GM06990 (cell line): Measurements from ENCODE around the gene CPXM2.

Source experiments
- DNase-seq: peaks from one replicate; pipeline ENCODE4 v3.0.0-alpha.2; 2011; ENCODE audit not compliant: insufficient read length; ENCODE audit errors: extremely low read depth
- H3K27me3 ChIP-seq: replicated peaks from 2 replicates; pipeline ENCODE4 v1.6.0; 2011; ENCODE audit warnings: low read length; ENCODE audit not compliant: control insufficient read depth, insufficient read depth
- H3K36me3 ChIP-seq: 2 replicates; pipeline ENCODE4 v1.5.1; 2011; ENCODE audit warnings: low read length; ENCODE audit not compliant: control insufficient read depth, insufficient read depth
- H3K4me3 ChIP-seq: replicated peaks from 2 replicates; pipeline ENCODE4 v1.5.1; 2011; ENCODE audit warnings: low read depth, mild to moderate bottlenecking, control low read depth, low read length
- CTCF ChIP-seq: IDR thresholded peaks from 2 replicates; pipeline ENCODE4 v1.5.1; 2011; ENCODE audit warnings: low read length, control low read depth, mild to moderate bottlenecking, inconsistent platforms; ENCODE audit not compliant: insufficient read depth, poor library complexity, severe bottlenecking

Gene CPXM2

GRCh38 chr10:123859653-123860050, 32.0 kb downstream of the CPXM2 start:
- TF ChIP-seq CTCF = no peak
- Histone ChIP-seq H3K4me3 (no peak overlapping the region), H3K36me3 (no peaks in the 10 kb centered on the region), H3K27me3 (no peaks in the 10 kb centered on the region; the same call in none of the 2 replicates)
- DNase-seq = no peak

- no peak overlapping the region for H3K4me3 ChIP-seq
- no peak for DNase-seq
- no peaks in the 10 kb centered on the region; the same call in none of the 2 replicates for H3K27me3 ChIP-seq
- H3K36me3 ChIP-seq = no peaks in the 10 kb centered on the region
- no peak for TF ChIP-seq CTCF
These were observed 32.5 kb downstream of the CPXM2 start for GRCh38 chr10:123858907-123859652.

DNA sequence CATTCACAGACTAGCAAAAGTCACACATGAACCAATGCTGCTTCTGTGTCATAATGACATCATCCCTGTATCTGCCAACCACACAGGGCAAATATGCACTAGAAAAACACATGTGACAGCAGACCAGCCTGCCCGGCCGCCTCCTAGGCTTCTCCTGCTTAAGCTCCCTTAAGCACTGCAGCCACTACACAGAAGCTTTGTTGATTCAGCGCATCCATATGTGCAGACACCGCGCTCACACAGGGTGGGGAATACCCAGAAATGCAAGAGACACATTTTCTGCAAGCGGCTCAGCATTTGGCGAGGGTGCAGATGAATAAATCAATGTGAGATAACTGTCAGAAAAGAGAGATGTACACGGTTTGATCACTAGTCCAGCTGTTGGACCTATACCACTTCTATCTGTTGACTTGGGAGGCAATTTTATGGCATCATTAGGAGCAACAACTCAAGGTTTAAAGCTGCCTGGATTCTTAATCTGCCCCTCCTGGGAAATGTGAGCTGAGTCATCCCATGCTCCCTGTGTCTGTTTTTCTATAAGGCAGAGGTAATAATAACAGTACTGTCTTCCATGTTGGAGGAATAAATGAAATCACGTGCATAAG, 33.4 kb downstream of the CPXM2 start:
- Histone ChIP-seq H3K4me3 (no peak overlapping the region), H3K27me3 (no peaks in the 10 kb centered on the region; the same call in none of the 2 replicates), H3K36me3 (no peaks in the 10 kb centered on the region)
- no peak for DNase-seq
- no peak for TF ChIP-seq CTCF

DNA sequence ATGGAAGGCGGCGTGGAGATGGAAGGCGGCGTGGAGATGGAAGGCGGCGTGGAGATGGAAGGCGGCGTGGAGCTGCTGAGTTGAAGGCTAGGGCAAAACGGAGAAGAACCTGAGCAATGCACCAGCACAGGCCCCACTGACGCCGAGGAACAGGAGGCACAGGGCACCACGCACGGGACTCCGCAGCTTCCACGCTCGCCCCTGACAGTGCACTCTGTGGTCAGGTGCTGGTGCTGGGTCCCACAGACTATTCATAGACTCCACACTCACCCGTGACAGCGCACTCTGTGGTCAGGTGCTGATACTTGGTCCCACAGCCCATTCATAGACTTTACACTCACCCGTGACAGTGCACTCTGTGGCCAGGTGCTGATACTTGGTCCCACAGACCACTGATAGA, 34.0 kb downstream of the CPXM2 start:
- no peaks in the 10 kb centered on the region for H3K36me3 ChIP-seq
- no peak overlapping the region for H3K4me3 ChIP-seq
- TF ChIP-seq CTCF = no peak
- no peaks in the 10 kb centered on the region; the same call in none of the 2 replicates for H3K27me3 ChIP-seq
- no peak for DNase-seq

DNA sequence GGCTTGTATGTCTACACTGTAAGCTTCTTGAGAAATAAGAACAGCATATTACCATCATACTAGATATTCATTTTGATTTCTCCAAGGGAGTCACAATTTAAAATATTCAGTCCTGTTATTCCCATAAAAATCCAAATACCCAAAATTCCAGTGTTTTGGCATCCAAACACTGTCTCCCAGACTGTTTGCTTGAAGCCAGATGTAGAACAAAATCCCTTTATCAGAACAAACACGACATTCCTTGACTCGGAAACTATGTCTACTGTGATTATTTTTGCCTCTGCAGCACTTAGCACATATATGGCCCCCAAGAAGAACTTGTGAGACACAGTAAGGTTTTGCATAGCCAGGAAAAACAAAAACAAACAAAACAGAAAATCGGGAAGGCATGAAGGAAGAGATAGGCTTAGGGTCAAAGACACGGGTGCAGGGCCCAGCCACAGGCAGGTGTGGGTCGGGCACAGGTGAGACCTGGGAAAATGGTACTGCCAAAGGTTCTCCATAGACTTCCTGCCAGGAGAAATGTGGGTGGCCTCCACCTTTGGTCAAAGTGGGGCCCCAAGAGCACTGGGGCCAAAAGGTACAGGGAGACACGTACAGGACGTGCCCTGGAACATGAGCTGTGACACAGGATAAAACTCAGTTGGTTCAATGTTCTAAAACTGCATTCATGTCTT, 36.5 kb downstream of the CPXM2 start:
- Histone ChIP-seq H3K27me3 (no peaks in the 10 kb centered on the region; the same call in none of the 2 replicates), H3K4me3 (no peak overlapping the region), H3K36me3 (no peaks in the 10 kb centered on the region)
- no peak for DNase-seq
- TF ChIP-seq CTCF = no peak
